SK-N-MC (cell line): Measurements from ENCODE around the gene PCSK6.

Experiments
- EZH2 ChIP-seq: fragments of 200-600 bp; sonication (generic); IDR thresholded peaks from one replicate; pipeline ENCODE4 v1.6.1; 2017; ENCODE audit warnings: antibody characterized with exemption
- FOXP2 ChIP-seq: optimal IDR thresholded peaks from 2 replicates; pipeline ENCODE3; 2011; ENCODE audit warnings: mild to moderate bottlenecking, moderate library complexity; ENCODE audit not compliant: insufficient read depth; ENCODE audit errors: extremely low read length, control extremely low read depth
- POLR2AphosphoS5 ChIP-seq: IDR thresholded peaks from 2 replicates; pipeline ENCODE4 v1.6.1; 2012; ENCODE audit warnings: mild to moderate bottlenecking, low read depth, low read length, borderline replicate concordance

- TF ChIP-seq EZH2 = no peak
- TF ChIP-seq POLR2AphosphoS5 = no peak
- no peak for TF ChIP-seq FOXP2
Observed at GRCh38 chr15:101283931-101284330, 205.6 kb downstream of the PCSK6 start.
